SK-N-SH (cell line): ENCODE data around the gene KLC4. TPM values are rescaled to one million over a fixed set of nuclear protein-coding genes. Genes with fewer than 3 reads are reported as not detected.
A peak's percentile ranks its signal among the peaks of the same experiment; 100 is the strongest.

Experiments used
- CTCF ChIA-PET: fragments of 300-600, 350-600 bp; formaldehyde crosslinking; extraction: SDS; loops from one replicate; lab custom pipeline; 2021; lab: Yijun Ruan, JAX
- POLR2A ChIA-PET: fragments of 350-600 bp; sonication (Branson Sonifier 250); formaldehyde crosslinking; extraction: SDS; loops from one replicate; lab custom pipeline; 2020; ENCODE audit warnings: antibody characterized with exemption, inconsistent platforms; lab: Yijun Ruan, JAX
- DNase-seq: peaks from one replicate; pipeline ENCODE4 v3.0.0; 2012
- H2AFZ ChIP-seq: fragments of 200-600 bp; sonication (generic); 2 replicates; pipeline ENCODE4 v1.8.1; 2016; ENCODE audit warnings: antibody characterized with exemption, mild to moderate bottlenecking, low read depth
- H3F3A ChIP-seq: fragments of 200-600 bp; sonication (generic); replicated peaks from 2 replicates; pipeline ENCODE3; 2016; ENCODE audit warnings: antibody characterized with exemption, mild to moderate bottlenecking; ENCODE audit not compliant: insufficient read depth
- H3K27ac ChIP-seq, 2 experiments: fragments of 200-500 bp in 1 of 2; fragments of 200-600 bp in 1 of 2; sonication (Bioruptor generic) in 1 of 2; sonication (generic), shearing (Covaris generic) in 1 of 2; 2 replicates each; pipeline versions ENCODE4 v1.5.1 to v1.6.1; 2014 to 2016; ENCODE audit warnings: low read depth in 2 of 2, inconsistent platforms in 1 of 2, low read length in 1 of 2, mild to moderate bottlenecking in 1 of 2, mixed read lengths in 1 of 2
- H3K27me3 ChIP-seq: fragments of 200-600 bp; sonication (generic), shearing (Covaris generic); 2 replicates; pipeline ENCODE4 v1.6.1; 2016; ENCODE audit warnings: mixed run types; ENCODE audit not compliant: insufficient read depth
- H3K36me3 ChIP-seq, 2 experiments: fragments of 200-500 bp in 1 of 2; fragments of 200-600 bp in 1 of 2; sonication (Bioruptor generic) in 1 of 2; sonication (generic) in 1 of 2; replicated peaks in 1 of 2; 2 replicates each; pipeline versions ENCODE3 to v1.5.1; 2014 to 2016; ENCODE audit warnings: low read length in 1 of 2, mild to moderate bottlenecking in 1 of 2; ENCODE audit not compliant: insufficient read depth in 2 of 2, control insufficient read depth in 1 of 2
- H3K4me1 ChIP-seq, 2 experiments: fragments of 200-500 bp in 1 of 2; fragments of 200-600 bp in 1 of 2; sonication (Bioruptor generic) in 1 of 2; sonication (generic), shearing (Covaris generic) in 1 of 2; 2 replicates each; pipeline versions ENCODE4 v1.5.1 to v1.6.1; 2014 to 2016; ENCODE audit warnings: low read depth in 1 of 2, low read length in 1 of 2, mixed run types in 1 of 2; ENCODE audit not compliant: insufficient read depth in 2 of 2, control insufficient read depth in 1 of 2
- H3K4me2 ChIP-seq: fragments of 200-600 bp; sonication (generic), shearing (Covaris generic); 2 replicates; pipeline ENCODE4 v1.6.1; 2017; ENCODE audit warnings: mixed run types
- H3K4me3 ChIP-seq, 2 experiments: fragments of 200-500 bp in 1 of 2; fragments of 200-600 bp in 1 of 2; sonication (Bioruptor generic) in 1 of 2; sonication (generic), shearing (Covaris generic) in 1 of 2; 2 replicates each; pipeline versions ENCODE4 v1.5.1 to v1.8.1; 2014 to 2016; ENCODE audit warnings: low read depth in 2 of 2, inconsistent platforms in 1 of 2, low read length in 1 of 2, mild to moderate bottlenecking in 1 of 2, mixed read lengths in 1 of 2, moderate library complexity in 1 of 2
- H3K79me2 ChIP-seq: fragments of 200-600 bp; sonication (generic); 2 replicates; pipeline ENCODE4 v1.8.1; 2017; ENCODE audit warnings: mild to moderate bottlenecking; ENCODE audit not compliant: insufficient read depth
- H3K9ac ChIP-seq: fragments of 200-600 bp; sonication (generic); 2 replicates; pipeline ENCODE4 v1.6.1; 2017; ENCODE audit warnings: mixed run types
- H3K9me2 ChIP-seq: fragments of 200-600 bp; sonication (generic); 2 replicates; pipeline ENCODE4 v1.6.1; 2017; ENCODE audit warnings: mixed run types
- H3K9me3 ChIP-seq: fragments of 200-600 bp; sonication (generic); 2 replicates; pipeline ENCODE4 v1.6.1; 2017; ENCODE audit warnings: mixed run types, mild to moderate bottlenecking, moderate library complexity
- H4K20me1 ChIP-seq: fragments of 200-600 bp; sonication (generic); 2 replicates; pipeline ENCODE4 v1.6.1; 2017; ENCODE audit warnings: mild to moderate bottlenecking, mixed run types; ENCODE audit not compliant: insufficient read depth
- CHD2 ChIP-seq: fragments of 150-350 bp; IDR thresholded peaks from 2 replicates; pipeline ENCODE4 v1.6.1; 2018; ENCODE audit warnings: low read length; ENCODE audit not compliant: partially characterized antibody
- EP300 ChIP-seq, 2 experiments: IDR thresholded peaks; 2 replicates each; pipeline versions ENCODE4 v1.4.0 to v1.6.1; 2012; ENCODE audit warnings: borderline replicate concordance in 1 of 2, low read depth in 1 of 2, low read length in 1 of 2
- FOXJ3 ChIP-seq: sonication (generic); formaldehyde crosslinking; IDR thresholded peaks from 2 replicates; pipeline ENCODE4 v1.5.1; 2020; ENCODE audit warnings: mild to moderate bottlenecking, missing genetic modification reagents
- MEF2A ChIP-seq: IDR thresholded peaks from 2 replicates; pipeline ENCODE4 v1.4.0; 2012; ENCODE audit warnings: low read depth, borderline replicate concordance
- NFIC ChIP-seq: IDR thresholded peaks from 2 replicates; pipeline ENCODE4 v1.4.0; 2012; ENCODE audit warnings: borderline replicate concordance
- RAD21 ChIP-seq: IDR thresholded peaks from 2 replicates; pipeline ENCODE4 v1.6.1; 2012; ENCODE audit warnings: mild to moderate bottlenecking, low read length
- SMC3 ChIP-seq: IDR thresholded peaks from 2 replicates; pipeline ENCODE4 v1.6.1; 2012; ENCODE audit warnings: low read depth, low read length, improper control_type of control experiment
- TEAD4 ChIP-seq: IDR thresholded peaks from 2 replicates; pipeline ENCODE4 v1.4.0; 2012; ENCODE audit warnings: mild to moderate bottlenecking, borderline replicate concordance; ENCODE audit not compliant: insufficient read depth
- YY1 ChIP-seq: IDR thresholded peaks from 2 replicates; pipeline ENCODE4 v1.4.0; 2012; ENCODE audit warnings: low read depth, mild to moderate bottlenecking
- WGBS: methylation state at CpG from one replicate; pipeline ENCODE4 v1.1.6; 2017; ENCODE audit warnings: low lambda C conversion rate; 5-methylcytosine and 5-hydroxymethylcytosine counted together
- polyA plus RNA-seq, 3 experiments: library from polyadenylated mRNA; depleted of rRNA; stranded (reverse); fragments of >200 nt; gene quantifications; 2 replicates each; pipeline ENCODE4 v1.2.3, GENCODE V29; 2012
- TF ChIP-seq, protein P1 (sequence below): IDR thresholded peaks from 2 replicates; pipeline ENCODE4; 2012
- TF ChIP-seq, protein P2 (sequence below): fragments of 150-350 bp; IDR thresholded peaks from 2 replicates; pipeline ENCODE4 v1.6.1; 2016; ENCODE audit warnings: mild to moderate bottlenecking, low read depth, low read length
- TF ChIP-seq, protein P3 (sequence below): IDR thresholded peaks from 2 replicates; pipeline ENCODE4 v1.6.1; 2012; ENCODE audit warnings: mild to moderate bottlenecking, low read depth, low read length, moderate library complexity
- TF ChIP-seq, protein P4 (sequence below): IDR thresholded peaks from 2 replicates; pipeline ENCODE4 v1.4.0; 2012; ENCODE audit warnings: low read depth, borderline replicate concordance
- TF ChIP-seq, protein P5 (sequence below): fragments of 150-350 bp; IDR thresholded peaks from 2 replicates; pipeline ENCODE4 v1.6.1; 2017; ENCODE audit warnings: antibody characterized with exemption, low read length, low read depth, borderline replicate concordance
- TF ChIP-seq, protein P6 (sequence below): IDR thresholded peaks from 2 replicates; pipeline ENCODE4 v1.4.0; 2012; ENCODE audit warnings: low read depth, borderline replicate concordance

KLC4 gene
- polyA plus RNA-seq, 1 of the 3 experiments (the other 2 are of a cell fraction) = 17.5 TPM

DNA sequence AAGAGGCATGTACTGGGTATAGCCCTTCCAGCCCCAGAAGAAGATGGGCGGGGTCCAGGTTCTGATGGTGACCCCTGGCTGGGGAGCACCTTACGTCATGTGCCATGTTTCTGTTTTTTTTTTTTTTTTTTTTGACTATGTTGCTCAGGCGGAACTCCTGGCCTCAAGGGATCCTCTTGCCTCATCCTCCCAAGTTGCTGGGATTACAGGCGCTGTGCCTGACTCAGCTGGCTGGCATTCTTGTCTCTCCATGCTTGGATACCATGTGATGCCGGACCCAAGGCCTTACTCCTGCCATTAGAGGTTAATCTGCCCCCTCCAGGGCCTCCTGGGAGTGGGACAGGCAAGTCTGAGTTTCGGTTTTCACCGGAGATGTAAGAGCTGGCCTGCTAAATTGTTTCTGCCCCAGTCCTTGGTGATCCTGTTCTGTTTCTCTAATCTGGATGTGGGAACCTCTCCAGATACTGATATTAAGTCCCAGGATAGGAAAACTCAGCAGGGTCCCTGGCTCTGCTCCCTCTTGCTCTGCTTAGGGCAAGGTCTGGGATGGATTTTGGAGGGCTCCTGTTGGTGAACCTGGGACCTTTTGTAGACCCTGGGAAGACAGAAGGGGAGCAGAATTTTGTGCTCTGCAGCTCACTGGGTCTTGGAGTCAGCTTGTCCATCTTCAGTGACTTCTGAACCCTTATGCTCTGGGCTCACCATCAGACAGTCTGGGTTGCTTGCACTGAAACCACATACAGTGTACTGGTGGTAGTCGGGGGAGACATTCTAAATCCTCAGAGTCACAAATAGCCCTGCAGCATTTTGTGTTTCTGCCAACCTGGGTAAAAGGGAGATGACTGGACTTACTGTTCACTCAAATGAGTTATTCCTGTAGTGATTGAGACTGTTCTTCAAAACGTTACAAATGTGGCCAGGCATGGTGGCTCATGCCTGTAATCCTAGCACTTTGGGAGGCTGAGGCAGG lies 61.8 kb downstream of the KLC4 start (continued):
- TF ChIP-seq, protein P1, sequence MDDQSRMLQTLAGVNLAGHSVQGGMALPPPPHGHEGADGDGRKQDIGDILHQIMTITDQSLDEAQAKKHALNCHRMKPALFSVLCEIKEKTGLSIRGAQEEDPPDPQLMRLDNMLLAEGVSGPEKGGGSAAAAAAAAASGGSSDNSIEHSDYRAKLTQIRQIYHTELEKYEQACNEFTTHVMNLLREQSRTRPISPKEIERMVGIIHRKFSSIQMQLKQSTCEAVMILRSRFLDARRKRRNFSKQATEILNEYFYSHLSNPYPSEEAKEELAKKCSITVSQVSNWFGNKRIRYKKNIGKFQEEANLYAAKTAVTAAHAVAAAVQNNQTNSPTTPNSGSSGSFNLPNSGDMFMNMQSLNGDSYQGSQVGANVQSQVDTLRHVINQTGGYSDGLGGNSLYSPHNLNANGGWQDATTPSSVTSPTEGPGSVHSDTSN = no peak; the same call in 1 of the 2 replicates
- TF ChIP-seq EP300 (IDR thresholded peaks at IDR 0.05; ENCODE audit: borderline replicate concordance in 1 of 2, low read depth in 1 of 2, low read length in 1 of 2) = peak in 1 of 2 experiments; percentile 19; a peak in 1 of 4 replicates
- TF ChIP-seq FOXJ3 (CRISPR knock-in tag) = no peak
- TF ChIP-seq TEAD4 = 0 out of 2 replicates have a peak, but pooled peaks have one; percentile 46
- TF ChIP-seq, protein P2, sequence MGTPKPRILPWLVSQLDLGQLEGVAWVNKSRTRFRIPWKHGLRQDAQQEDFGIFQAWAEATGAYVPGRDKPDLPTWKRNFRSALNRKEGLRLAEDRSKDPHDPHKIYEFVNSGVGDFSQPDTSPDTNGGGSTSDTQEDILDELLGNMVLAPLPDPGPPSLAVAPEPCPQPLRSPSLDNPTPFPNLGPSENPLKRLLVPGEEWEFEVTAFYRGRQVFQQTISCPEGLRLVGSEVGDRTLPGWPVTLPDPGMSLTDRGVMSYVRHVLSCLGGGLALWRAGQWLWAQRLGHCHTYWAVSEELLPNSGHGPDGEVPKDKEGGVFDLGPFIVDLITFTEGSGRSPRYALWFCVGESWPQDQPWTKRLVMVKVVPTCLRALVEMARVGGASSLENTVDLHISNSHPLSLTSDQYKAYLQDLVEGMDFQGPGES = no peak
- TF ChIP-seq, protein P3, sequence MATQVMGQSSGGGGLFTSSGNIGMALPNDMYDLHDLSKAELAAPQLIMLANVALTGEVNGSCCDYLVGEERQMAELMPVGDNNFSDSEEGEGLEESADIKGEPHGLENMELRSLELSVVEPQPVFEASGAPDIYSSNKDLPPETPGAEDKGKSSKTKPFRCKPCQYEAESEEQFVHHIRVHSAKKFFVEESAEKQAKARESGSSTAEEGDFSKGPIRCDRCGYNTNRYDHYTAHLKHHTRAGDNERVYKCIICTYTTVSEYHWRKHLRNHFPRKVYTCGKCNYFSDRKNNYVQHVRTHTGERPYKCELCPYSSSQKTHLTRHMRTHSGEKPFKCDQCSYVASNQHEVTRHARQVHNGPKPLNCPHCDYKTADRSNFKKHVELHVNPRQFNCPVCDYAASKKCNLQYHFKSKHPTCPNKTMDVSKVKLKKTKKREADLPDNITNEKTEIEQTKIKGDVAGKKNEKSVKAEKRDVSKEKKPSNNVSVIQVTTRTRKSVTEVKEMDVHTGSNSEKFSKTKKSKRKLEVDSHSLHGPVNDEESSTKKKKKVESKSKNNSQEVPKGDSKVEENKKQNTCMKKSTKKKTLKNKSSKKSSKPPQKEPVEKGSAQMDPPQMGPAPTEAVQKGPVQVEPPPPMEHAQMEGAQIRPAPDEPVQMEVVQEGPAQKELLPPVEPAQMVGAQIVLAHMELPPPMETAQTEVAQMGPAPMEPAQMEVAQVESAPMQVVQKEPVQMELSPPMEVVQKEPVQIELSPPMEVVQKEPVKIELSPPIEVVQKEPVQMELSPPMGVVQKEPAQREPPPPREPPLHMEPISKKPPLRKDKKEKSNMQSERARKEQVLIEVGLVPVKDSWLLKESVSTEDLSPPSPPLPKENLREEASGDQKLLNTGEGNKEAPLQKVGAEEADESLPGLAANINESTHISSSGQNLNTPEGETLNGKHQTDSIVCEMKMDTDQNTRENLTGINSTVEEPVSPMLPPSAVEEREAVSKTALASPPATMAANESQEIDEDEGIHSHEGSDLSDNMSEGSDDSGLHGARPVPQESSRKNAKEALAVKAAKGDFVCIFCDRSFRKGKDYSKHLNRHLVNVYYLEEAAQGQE = peak; percentile 52
- TF ChIP-seq, protein P4, sequence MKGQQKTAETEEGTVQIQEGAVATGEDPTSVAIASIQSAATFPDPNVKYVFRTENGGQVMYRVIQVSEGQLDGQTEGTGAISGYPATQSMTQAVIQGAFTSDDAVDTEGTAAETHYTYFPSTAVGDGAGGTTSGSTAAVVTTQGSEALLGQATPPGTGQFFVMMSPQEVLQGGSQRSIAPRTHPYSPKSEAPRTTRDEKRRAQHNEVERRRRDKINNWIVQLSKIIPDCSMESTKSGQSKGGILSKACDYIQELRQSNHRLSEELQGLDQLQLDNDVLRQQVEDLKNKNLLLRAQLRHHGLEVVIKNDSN = peak; percentile 80; the same call in 1 of the 2 replicates

DNA sequence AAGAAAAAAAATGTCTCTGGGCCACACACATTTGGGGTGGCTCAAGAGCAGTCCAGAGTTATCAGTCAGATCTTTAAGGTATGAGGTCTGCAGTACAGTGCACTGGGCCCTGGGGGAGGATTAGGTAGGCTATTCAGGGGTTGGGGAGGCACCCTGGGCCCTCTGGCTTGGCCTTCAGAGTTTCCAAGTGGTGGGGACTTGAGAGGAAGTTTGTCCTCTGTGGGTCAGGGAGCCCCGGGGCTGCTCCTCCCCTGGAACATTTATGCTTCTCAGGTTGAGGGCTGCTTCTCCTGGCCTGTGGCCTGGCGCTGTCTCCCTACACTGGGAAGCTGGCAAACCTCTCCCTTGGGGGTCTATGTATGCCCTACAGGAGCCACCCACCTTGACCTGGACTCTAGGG lies 62.7 kb downstream of the KLC4 start:
- Histone ChIP-seq H3K4me1 (peaks cover 66 to 72% of the 10 kb centered on the region in 2 experiments), H3K4me3 (no peak overlapping the region), H3F3A (peaks cover 40% of the 10 kb centered on the region), H3K79me2 (peaks cover 81% of the 10 kb centered on the region), H3K9me3 (no peaks in the 10 kb centered on the region), H3K4me2 (peak overlapping the region; percentile 74; the same call in 1 of the 2 replicates), H3K9ac (peak overlapping the region; percentile 87), H3K27ac (peak overlapping the region; percentile 91 to 99), H3K9me2 (no peaks in the 10 kb centered on the region), H2AFZ (no peak overlapping the region), H3K27me3 (no peaks in the 10 kb centered on the region), H3K36me3 (no peaks in the 10 kb centered on the region), H4K20me1 (no peaks in the 10 kb centered on the region)
- DNase-seq = no peak
- CTCF ChIA-PET = interaction anchor here (0.9 kb wide), 1 partner anchor 8 kb away, joined by 3 read pairs; no protein-coding TSS in a partner anchor
- POLR2A ChIA-PET = no interaction called here
- no CpG with 5 or more reads among the region's 2 CpGs for WGBS
- TF ChIP-seq TEAD4 (no peak), SMC3 (no peak), YY1 (no peak), RAD21 (no peak), CHD2 (no peak), NFIC (no peak), MEF2A (no peak)
- TF ChIP-seq, protein P5, sequence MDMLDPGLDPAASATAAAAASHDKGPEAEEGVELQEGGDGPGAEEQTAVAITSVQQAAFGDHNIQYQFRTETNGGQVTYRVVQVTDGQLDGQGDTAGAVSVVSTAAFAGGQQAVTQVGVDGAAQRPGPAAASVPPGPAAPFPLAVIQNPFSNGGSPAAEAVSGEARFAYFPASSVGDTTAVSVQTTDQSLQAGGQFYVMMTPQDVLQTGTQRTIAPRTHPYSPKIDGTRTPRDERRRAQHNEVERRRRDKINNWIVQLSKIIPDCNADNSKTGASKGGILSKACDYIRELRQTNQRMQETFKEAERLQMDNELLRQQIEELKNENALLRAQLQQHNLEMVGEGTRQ = no peak
- TF ChIP-seq, protein P4 = no peak
- TF ChIP-seq, protein P6, sequence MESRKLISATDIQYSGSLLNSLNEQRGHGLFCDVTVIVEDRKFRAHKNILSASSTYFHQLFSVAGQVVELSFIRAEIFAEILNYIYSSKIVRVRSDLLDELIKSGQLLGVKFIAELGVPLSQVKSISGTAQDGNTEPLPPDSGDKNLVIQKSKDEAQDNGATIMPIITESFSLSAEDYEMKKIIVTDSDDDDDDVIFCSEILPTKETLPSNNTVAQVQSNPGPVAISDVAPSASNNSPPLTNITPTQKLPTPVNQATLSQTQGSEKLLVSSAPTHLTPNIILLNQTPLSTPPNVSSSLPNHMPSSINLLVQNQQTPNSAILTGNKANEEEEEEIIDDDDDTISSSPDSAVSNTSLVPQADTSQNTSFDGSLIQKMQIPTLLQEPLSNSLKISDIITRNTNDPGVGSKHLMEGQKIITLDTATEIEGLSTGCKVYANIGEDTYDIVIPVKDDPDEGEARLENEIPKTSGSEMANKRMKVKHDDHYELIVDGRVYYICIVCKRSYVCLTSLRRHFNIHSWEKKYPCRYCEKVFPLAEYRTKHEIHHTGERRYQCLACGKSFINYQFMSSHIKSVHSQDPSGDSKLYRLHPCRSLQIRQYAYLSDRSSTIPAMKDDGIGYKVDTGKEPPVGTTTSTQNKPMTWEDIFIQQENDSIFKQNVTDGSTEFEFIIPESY = no peak
